GM12878 (cell line): ENCODE measurements around the gene UMPS. TPM values are rescaled to one million over a fixed set of nuclear protein-coding genes. Genes with fewer than 3 reads are reported as not detected.
"Not testable (repeated sequence)": the region's sequence is repeated elsewhere in the genome, so short reads cannot be mapped to it uniquely, and the experiment has no call there.

Source experiments
- ATAC-seq: fragments of 200-7000 bp; cut with Tn5 transposase; 3 replicates; pipeline ENCODE4 v1.9.1; 2020; ENCODE audit warnings: mild to moderate bottlenecking, moderate library complexity
- BruUV-seq: library from RNA; stranded (reverse); fragments of 400-500 nt; replicated peaks from 2 replicates; lab custom pipeline; 2021; lab: Mats Ljungman, UMichigan
- CTCF ChIA-PET: fragments of 300-600 bp; sonication (Branson Sonifier 250); formaldehyde crosslinking; extraction: SDS; loops from one replicate; lab custom pipeline; 2021; ENCODE audit warnings: inconsistent platforms; lab: Yijun Ruan, JAX
- POLR2A ChIA-PET: fragments of 350-600 bp; formaldehyde crosslinking; extraction: SDS; loops from one replicate; lab custom pipeline; 2021; ENCODE audit warnings: inconsistent platforms; lab: Charles Lee
- RAD21 ChIA-PET: fragments of 300-600 bp; sonication (Branson Sonifier 250); formaldehyde crosslinking; loops from one replicate; lab custom pipeline; 2023; ENCODE audit warnings: antibody characterized with exemption; ENCODE audit not compliant: unreplicated experiment; lab: Charles Lee
- SMC1A ChIA-PET: fragments of 300-600 bp; sonication (Branson Sonifier 250); formaldehyde crosslinking; loops from one replicate; lab custom pipeline; 2023; ENCODE audit not compliant: unreplicated experiment, uncharacterized antibody; lab: Charles Lee
- DNase-seq: peaks from one replicate; pipeline ENCODE4 v3.0.0-alpha.2; 2011; ENCODE audit warnings: low read depth, low spot score
- FAIRE-seq: peaks from 3 replicates; lab custom pipeline; 2011; peaks lifted over from hg19 to GRCh38; lab: Jason Lieb, UNC
- H2AFZ ChIP-seq: 2 replicates; pipeline ENCODE4 v1.6.0; 2011; ENCODE audit warnings: low read depth, low read length, control low read depth; ENCODE audit not compliant: control insufficient read depth
- H3K27ac ChIP-seq: 2 replicates; pipeline ENCODE4 v1.5.1; 2011; ENCODE audit warnings: control low read depth; ENCODE audit not compliant: control insufficient read depth, insufficient read depth
- H3K27me3 ChIP-seq, 2 experiments: replicated peaks in 1 of 2; 2 replicates each; pipeline versions ENCODE4 v1.6.0 to v1.6.1; 2011; ENCODE audit warnings: low read length in 1 of 2; ENCODE audit not compliant: control insufficient read depth in 2 of 2, insufficient read depth in 2 of 2
- H3K36me3 ChIP-seq, 2 experiments: 2 replicates each; pipeline ENCODE4 v1.5.1; 2011; ENCODE audit warnings: low read length in 1 of 2; ENCODE audit not compliant: control insufficient read depth in 2 of 2, insufficient read depth in 2 of 2
- H3K4me1 ChIP-seq: 2 replicates; pipeline ENCODE4 v1.6.1; 2011; ENCODE audit warnings: mild to moderate bottlenecking, low read length, moderate library complexity, mixed read lengths; ENCODE audit not compliant: control insufficient read depth, insufficient read depth
- H3K4me2 ChIP-seq: 2 replicates; pipeline ENCODE4 v1.6.0; 2011; ENCODE audit warnings: control low read depth; ENCODE audit not compliant: control insufficient read depth, insufficient read depth
- H3K4me3 ChIP-seq: fragments of 200-600 bp; sonication (generic); 2 replicates; pipeline ENCODE4 v1.5.1; 2016
- H3K79me2 ChIP-seq: 2 replicates; pipeline ENCODE4 v1.6.0; 2011; ENCODE audit warnings: low read length; ENCODE audit not compliant: control insufficient read depth, insufficient read depth
- H3K9ac ChIP-seq: 2 replicates; pipeline ENCODE4 v1.8.0; 2011; ENCODE audit warnings: low read length, control low read depth, mixed read lengths; ENCODE audit not compliant: control insufficient read depth, insufficient read depth
- H3K9me3 ChIP-seq: replicated peaks from 3 replicates; pipeline ENCODE4 v1.5.1; 2011; ENCODE audit warnings: mild to moderate bottlenecking, low read length; ENCODE audit not compliant: control insufficient read depth, insufficient read depth
- H4K20me1 ChIP-seq: 2 replicates; pipeline ENCODE4 v1.6.0; 2011; ENCODE audit not compliant: control insufficient read depth, insufficient read depth
- BCL11A ChIP-seq: IDR thresholded peaks from 2 replicates; pipeline ENCODE4 v1.6.1; 2011; ENCODE audit warnings: low read depth, low read length
- CUX1 ChIP-seq: IDR thresholded peaks from 2 replicates; pipeline ENCODE4 v1.6.1; 2012; ENCODE audit warnings: improper control_type of control experiment, low read depth, low read length; ENCODE audit not compliant: insufficient replicate concordance
- HDAC2 ChIP-seq: fragments of 200-600 bp; sonication (generic); IDR thresholded peaks from 2 replicates; pipeline ENCODE4 v1.6.1; 2017
- NBN ChIP-seq: fragments of 450-650 bp; IDR thresholded peaks from 2 replicates; pipeline ENCODE4 v1.6.1; 2016
- POLR2AphosphoS5 ChIP-seq: IDR thresholded peaks from 2 replicates; pipeline ENCODE4 v1.6.1; 2011; ENCODE audit warnings: mild to moderate bottlenecking, low read length, inconsistent platforms
- POU2F2 ChIP-seq: IDR thresholded peaks from 3 replicates; pipeline ENCODE4 v1.6.1; 2011; ENCODE audit warnings: low read depth, mild to moderate bottlenecking, low read length, borderline replicate concordance
- TARDBP ChIP-seq: IDR thresholded peaks from 2 replicates; pipeline ENCODE4 v1.6.1; 2016; ENCODE audit warnings: borderline replicate concordance
- YY1 ChIP-seq: IDR thresholded peaks from 2 replicates; pipeline ENCODE4 v1.6.1; 2011; ENCODE audit warnings: low read depth, mild to moderate bottlenecking, low read length
- WGBS: methylation state at CpG from one replicate; pipeline ENCODE4 v1.1.6; 2016; ENCODE audit warnings: low lambda C conversion rate; ENCODE audit not compliant: insufficient replicate concordance, insufficient coverage; ENCODE audit errors: missing lambda C conversion rate; 5-methylcytosine and 5-hydroxymethylcytosine counted together
- in situ Hi-C: fragments of 300-500 bp; cut with MboI; formaldehyde crosslinking; loops from 9 replicates; pipeline ENCODE4 v1.14.3; 2018; ENCODE audit warnings: mixed read lengths
- intact Hi-C: fragments of 100-400 bp; cut with micrococcal nuclease; formaldehyde crosslinking; loops from one replicate; pipeline ENCODE4 v1.14.2; 2022; ENCODE audit not compliant: unreplicated experiment
- polyA plus RNA-seq, 11 experiments: library from polyadenylated mRNA; depleted of rRNA in 4 of 11; unstranded in 6 of 11; stranded (reverse) in 5 of 11; fragments of >200 nt; fragmentation: Nextera tagmentation in 4 of 11; fragmentation: Illumina TruSeq in 1 of 11; extraction: Ambion mirVana in 4 of 11; extraction: Trizol in 1 of 11; gene quantifications; 1 replicate in 1 of 11; 2 replicates in 10 of 11; pipeline versions ENCODE4 v1.2.1 to v1.2.3, GENCODE V29; 2011 to 2016; ENCODE audit warnings: inconsistent platforms in 2 of 11, missing spikeins in 2 of 11, low read depth in 1 of 11
- total RNA-seq, 4 experiments: library from RNA; depleted of rRNA in 3 of 4; stranded (reverse); fragments of >200 nt in 3 of 4; fragmentation: Illumina TruSeq in 1 of 4; extraction: Trizol in 1 of 4; gene quantifications; 2 replicates each; pipeline versions ENCODE4 v1.2.1 to v1.2.3, GENCODE V29; 2013 to 2021

Gene UMPS
- total and polyA plus RNA-seq, 10 of the 15 experiments (the other 5 are each of a cell fraction or from before 2014, with no cell fraction given): 30.6 to 82.8 (median 49.5) TPM

- no peaks in the 10 kb centered on the region for H4K20me1 ChIP-seq
- in situ Hi-C loops: no loop called here
- no TSS peak for BruUV-seq
- no peak overlapping the region for H2AFZ ChIP-seq
- no peak for FAIRE-seq
- TF ChIP-seq POLR2AphosphoS5 (no peak), POU2F2 (no peak), YY1 (no peak), CUX1 (no peak), TARDBP (no peak), NBN (no peak), BCL11A (no peak), HDAC2 (no peak)
- TF ChIP-seq, all 136 proteins: peak for 0
- DNase-seq: no peak
- Histone ChIP-seq H3K4me1 (no peaks in the 10 kb centered on the region), H3K27me3 (peaks cover 0 to 3% of the 10 kb centered on the region in 2 experiments; a peak in 1 of 4 replicates), H3K79me2 (no peaks in the 10 kb centered on the region), H3K27ac (no peak overlapping the region), H3K36me3 (no peaks in the 10 kb centered on the region), H3K9me3 (no peaks in the 10 kb centered on the region), H3K4me2 (no peak overlapping the region), H3K9ac (no peak overlapping the region), H3K4me3 (no peak overlapping the region)
- ChIA-PET SMC1A (interaction anchor here (0.8 to 1.6 kb wide), 2 partner anchors 12 to 138 kb away, joined by 3 to 4 read pairs; no protein-coding TSS in a partner anchor), RAD21 (interaction anchor here (1.0 kb wide), 1 partner anchor 142 kb away, joined by 4 read pairs; no protein-coding TSS in a partner anchor), CTCF (interaction anchor here (1.1 to 1.3 kb wide), 2 partner anchors 18 to 136 kb away, joined by 5 read pairs; no protein-coding TSS in a partner anchor), POLR2A (no interaction called here)
- intact Hi-C loops: no loop called here
- no peak for ATAC-seq
- WGBS: 0% methylated on average over 1 of the region's 1 CpG
These were observed 24.7 kb upstream of the UMPS start for GRCh38 chr3:124705552-124705951.

- H3K79me2 ChIP-seq, H3K9me3 ChIP-seq, FAIRE-seq, H3K4me1 ChIP-seq, CTCF ChIA-PET, H3K4me2 ChIP-seq, H2AFZ ChIP-seq, H3K36me3 ChIP-seq, H3K27me3 ChIP-seq, in situ Hi-C loops, intact Hi-C loops, H3K27ac ChIP-seq, H3K9ac ChIP-seq, H3K4me3 ChIP-seq, BruUV-seq, POLR2A ChIA-PET, DNase-seq, H4K20me1 ChIP-seq, RAD21 ChIA-PET, ATAC-seq: not testable (repeated sequence)
- WGBS: 63% methylated on average over 2 of the region's 2 CpGs
- SMC1A ChIA-PET: interaction anchor here (0.6 to 0.8 kb wide), 3 partner anchors 142 to 1991 kb away, joined by 3 read pairs; no protein-coding TSS in a partner anchor
These were observed 23.0 kb upstream of the UMPS start for GRCh38 chr3:124707223-124707622.
